GM18909 (cell line): ENCODE data around the gene RELL1.

Experiments
- ATAC-seq: cut with Tn5 transposase; IDR thresholded peaks from one replicate; pipeline ENCODE4 v1.9.1; 2021; ENCODE audit warnings: mild to moderate bottlenecking; ENCODE audit not compliant: unreplicated experiment, poor library complexity

Gene RELL1

DNA sequence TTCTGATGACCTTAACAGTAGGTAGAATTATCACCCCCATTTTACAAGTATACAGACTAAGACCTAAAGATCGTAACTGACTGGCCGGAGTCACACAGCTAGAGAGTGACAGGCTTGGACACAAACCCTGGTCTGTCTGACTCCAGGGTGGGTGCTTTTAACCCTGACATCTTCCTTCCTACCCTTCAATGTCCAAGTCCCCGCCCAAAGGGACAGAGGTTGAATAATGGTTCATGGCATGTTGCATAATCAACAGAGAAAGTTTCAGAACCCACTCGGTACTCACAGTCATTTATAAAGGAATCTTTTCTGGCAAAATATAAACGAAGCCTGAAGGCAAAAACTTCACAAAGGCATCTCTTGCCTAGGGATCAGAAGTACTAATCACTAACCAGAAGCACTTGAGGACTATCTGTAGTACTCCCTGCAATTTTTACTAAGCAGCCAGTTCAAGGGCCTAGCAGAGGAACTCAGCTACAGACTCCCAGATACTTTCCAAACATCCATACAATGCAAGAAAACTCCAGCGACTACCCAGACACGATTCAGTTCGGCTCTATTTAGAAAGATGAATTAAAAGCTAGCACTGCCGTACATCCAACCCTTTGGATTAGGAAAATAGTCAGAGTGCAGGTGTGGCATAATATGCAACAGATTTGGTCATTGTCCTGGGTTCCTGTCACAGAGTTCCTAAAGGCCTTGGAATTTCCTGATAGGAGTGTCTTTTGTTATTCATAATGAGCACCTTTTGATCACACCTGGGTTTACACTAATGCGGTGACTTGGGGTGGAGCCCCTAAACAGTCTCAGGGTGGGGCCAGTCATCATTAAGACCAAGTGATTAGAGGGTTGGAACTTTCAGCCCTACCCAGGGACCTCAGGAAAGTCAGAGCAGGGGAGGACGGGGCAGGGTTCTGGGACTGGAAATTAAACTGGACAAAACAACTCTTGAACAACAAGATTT is 44.0 kb downstream of the RELL1 start:
- no peak for ATAC-seq

DNA sequence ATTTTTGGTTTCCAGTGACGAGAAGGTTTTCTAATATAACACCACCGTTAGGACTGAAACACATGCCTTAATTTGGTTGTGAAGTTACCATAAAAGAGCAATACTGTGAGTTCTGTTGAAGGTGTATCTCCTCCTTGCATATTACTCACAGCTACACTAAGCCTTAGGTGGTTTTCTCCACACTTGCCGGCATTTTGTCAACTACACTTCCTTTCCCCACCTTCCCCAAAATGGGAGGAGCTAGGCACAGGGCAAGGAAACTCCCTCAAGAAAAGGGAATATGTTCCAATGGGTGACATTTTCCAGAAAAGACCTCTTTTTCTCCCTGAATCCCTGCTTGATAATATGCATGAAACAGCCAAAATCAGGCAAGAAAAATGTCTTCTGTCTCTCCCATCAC is 44.8 kb downstream of the RELL1 start:
- ATAC-seq, result no peak

DNA sequence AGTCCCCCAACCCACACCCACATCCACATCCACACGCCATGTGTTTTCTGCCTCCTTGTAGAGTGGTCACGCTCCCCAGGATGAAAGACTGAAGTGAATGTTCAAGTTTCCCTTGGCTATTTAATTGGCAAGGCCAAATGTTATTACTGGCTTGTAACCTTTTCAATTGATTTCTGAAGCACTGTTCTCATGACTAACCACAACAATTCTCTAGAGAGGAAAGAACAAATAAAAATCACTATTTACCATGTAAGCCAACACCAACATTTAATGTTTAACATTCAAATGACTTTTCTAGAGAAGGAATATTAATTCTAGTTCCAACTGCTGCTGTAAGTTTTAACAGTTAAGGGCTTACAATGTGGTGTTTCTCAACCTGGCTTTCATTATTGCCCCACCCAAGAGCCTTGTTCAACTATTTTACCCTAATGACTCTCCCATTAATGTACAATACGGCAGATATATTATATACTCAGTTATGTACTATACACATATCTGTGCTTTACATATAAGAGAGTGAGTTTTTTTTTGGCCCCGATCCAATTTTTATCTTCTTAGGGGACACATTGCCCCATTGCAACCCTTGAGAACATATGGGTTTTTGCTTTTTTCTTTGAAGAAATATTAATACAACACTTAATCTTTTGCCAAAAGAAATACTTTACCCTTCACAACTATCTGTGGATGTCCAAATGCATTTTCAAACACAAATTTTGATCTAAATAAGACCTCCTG is 46.5 kb downstream of the RELL1 start:
- no peak for ATAC-seq

DNA sequence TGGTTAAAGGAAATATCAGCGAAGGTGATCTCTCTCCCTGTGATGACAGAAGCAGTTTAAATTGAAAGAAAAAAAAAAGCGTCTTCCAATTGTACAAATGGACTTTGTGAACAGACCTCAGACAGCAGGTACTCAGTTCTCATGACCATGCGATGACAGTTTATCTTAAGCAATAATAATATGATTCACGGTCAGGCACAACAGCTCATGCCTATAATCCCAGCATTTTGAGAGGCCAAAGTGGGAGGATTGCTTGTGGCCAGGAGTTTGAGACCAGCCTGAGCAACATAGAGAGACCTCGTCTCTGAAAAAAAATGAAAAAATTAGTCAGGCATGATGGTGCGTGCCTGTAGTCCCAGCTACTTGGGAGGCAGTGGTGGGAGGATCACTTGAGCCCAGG is 51.0 kb downstream of the RELL1 start:
- no peak for ATAC-seq

DNA sequence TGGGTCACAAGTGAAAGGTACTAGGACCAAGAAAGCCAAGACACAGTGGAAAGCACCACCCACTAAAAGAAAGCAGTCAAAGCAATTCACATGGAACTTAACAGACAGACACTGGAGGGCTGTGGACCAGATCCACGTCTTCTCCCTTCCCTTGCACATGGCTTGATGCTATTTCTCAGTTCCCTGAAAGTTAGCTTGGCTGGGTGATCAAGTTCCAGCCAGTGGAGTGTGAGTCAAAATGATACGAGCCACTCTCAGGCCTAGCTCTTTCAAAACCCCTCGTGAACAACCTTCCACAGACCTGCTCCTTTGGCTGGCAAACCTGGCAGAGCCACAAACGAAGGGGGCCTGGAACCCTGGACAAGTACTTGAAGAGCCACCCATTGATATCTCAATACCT is 52.0 kb downstream of the RELL1 start:
- ATAC-seq, result no peak

DNA sequence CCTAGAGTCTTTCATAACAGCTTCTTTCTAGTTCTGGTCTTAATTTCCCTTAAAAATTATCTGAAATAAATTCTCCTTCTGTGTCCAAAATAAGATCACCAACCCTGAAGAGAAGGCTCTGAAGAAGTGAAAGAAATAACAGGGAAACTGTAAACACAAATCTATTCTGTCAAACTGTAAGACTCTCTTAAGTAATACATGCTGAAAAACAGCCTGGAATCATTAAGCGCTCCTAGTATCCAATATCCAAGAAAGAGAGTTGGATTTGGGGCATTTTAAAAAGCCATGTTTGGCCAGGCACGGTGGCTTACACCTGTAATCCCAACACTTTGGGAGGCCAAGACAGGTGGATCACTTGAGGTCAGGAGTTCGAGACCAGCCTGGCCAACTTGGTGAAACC is 53.3 kb downstream of the RELL1 start:
- ATAC-seq, result no peak

DNA sequence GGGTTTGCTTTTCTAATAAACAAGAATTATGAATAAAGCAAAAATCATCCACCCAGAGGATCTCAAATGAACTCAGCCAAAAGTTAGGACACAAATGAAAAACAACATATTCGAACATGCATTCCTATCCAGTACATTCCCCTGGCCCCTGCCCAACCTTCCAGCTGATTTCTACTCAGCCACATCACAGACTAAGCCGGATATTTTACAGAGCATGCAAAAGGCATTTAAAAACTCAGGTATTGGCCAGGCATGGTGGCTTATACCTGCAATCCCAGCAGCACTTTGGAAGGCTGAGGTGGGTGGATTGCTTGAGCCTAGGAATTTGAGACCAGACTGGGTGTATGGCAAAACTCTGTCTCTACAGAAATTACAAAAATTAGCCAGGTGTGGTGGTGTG is 54.6 kb downstream of the RELL1 start:
- no peak for ATAC-seq

DNA sequence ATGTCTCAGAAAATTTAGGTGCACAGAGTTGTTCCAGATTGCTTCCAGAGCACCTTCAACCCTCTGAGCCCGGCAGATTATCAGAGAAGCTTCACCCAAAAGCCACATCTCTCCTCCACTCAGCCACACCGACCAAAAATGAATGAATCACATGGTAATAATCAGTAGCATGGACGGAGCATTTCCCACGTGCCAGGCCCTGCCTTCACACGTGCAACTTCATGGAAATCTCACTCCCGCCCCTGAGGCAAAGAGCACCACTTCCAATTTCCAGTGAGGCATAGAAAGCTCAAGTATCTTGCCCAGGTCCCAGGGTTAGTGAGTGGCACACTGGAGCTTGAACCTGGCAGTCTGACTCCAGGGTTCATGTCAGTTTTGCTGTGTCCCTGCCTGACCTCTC is 56.5 kb downstream of the RELL1 start:
- ATAC-seq, result no peak

DNA sequence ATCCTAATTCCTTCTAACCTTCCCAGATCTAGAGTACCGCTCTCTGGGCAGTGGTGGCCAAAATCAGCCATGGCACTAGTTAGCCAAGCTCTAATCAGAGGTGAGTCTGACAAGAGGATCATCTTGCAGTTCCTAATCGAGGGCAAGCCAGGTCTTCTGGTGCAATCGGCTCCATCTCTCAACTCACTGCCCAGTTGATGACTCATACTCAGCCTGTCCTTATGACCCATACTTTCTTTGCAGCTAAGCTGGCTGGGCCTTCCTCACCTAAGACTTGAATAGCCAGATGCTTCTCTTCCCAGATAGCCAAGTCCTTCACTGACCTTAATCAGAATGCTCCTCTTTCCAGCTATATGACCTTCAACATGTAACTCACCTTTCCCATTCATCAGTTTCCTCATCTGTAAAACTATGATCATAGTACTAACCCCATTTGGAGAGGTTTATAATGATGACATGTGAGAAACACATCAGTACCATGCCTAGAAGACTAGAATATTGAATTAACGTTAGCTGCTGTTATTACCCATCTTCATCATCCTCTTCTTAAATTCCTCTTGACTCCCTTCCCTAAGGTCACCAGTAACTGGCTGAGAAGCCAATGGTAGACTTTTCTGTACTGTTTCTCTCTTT is 57.1 kb downstream of the RELL1 start:
- ATAC-seq, result no peak

DNA sequence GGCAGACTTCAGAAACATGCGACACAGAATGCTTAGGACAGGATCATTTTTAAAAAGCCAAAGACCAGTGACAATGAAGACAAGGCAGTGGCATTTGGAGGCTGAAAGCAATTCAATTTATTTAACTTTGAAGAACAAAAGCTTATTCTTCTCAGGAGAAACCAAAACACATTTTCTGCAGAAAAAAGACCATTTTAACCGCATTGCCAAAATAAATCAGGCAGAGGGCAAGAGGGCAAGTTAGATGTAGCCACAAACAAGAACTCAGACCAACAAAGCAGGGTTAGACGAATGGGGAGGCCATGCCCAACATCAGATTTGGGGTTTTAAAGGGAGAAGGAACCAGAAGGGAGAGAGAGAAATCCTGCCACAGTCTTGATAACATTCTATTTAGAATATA is 58.9 kb downstream of the RELL1 start:
- no peak for ATAC-seq

DNA sequence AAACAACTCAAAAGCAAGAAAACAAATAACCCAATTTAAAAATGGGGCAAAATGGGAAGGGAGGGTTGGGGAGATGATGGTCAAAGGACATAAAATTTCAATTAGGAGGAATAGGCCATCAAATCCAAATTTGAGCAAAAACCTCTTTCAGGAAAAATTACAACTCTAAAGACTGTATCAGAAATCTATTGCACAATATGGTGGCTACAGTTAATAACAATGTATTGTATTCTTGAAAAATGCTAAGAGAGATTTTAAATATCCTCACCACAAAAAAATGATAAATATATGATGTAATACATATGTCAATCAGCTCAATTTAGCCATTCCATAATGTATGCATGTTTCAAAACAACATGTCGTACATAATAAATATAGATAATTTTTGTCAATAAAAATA is 60.7 kb downstream of the RELL1 start:
- no peak for ATAC-seq

DNA sequence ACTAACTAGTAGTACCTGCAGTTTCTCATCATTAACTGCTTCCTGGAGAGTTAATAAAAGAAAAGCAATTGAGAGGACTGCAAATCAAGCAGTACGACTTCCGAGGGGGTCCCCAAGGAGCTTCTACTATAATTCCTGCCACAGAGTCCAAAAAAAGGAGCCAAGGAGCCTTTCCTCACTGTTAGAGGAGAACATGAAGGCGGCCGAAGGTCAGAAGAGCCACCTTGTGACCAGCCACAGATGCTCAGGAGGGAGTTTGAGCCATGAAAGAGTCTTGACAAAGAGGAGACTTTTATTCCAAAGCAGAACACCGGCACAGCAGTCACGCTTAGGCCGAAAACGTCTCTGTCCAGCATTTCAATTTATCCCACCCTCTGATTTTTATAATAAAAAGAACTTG is 62.2 kb downstream of the RELL1 start:
- no peak for ATAC-seq

DNA sequence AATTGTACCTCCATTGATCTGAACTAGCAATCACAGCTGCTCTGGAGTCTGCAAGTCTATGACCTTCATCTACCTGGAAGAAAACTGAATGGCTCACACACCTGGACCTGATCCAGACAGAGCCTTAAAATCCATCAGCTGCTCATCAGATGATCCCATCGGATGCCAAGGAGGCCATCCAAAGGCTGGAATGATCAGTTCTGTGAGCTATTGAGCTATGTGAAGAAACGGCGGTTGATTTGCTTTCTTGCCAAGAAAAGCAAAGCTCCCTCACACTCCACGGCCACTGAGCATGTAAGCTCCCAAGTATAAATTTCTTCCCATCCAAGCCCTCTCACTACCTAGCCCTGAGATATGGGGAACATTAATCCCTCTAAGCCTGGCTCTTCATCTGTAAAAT is 63.1 kb downstream of the RELL1 start:
- no peak for ATAC-seq

DNA sequence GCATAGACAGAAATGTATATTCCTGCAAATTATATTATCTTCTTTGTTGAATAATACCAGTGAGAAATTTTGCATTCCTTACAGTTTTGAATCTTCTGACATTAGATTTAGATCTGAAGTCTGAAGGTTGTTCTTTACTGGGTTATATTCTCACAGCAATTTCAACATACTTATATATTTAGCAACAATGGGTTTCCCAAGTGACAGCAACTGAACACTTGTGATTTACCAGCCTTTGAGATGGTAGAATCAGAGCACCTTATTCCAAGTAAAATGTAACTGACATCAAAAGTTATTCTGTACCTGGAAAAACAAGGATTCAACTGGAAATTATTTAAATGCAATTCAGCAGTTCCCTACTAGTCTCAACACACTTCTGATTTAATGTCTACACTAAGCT is 66.0 kb downstream of the RELL1 start:
- no peak for ATAC-seq

DNA sequence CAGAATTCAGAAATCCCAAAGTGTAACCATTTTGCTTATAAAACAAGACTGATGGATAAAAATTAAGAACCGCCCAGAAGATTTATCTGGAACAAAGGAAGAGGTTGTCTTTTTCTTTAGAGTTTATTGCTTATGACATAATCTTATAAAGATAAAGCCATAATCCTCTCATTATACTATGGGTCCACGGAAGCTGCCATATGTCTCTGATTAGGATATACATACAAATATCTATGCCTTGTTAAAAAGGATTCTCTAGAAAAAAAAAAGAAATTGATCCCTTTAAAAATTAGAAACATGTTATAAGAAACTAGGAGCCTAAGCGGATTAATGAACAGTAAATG is 70.5 kb downstream of the RELL1 start:
- no peak for ATAC-seq

DNA sequence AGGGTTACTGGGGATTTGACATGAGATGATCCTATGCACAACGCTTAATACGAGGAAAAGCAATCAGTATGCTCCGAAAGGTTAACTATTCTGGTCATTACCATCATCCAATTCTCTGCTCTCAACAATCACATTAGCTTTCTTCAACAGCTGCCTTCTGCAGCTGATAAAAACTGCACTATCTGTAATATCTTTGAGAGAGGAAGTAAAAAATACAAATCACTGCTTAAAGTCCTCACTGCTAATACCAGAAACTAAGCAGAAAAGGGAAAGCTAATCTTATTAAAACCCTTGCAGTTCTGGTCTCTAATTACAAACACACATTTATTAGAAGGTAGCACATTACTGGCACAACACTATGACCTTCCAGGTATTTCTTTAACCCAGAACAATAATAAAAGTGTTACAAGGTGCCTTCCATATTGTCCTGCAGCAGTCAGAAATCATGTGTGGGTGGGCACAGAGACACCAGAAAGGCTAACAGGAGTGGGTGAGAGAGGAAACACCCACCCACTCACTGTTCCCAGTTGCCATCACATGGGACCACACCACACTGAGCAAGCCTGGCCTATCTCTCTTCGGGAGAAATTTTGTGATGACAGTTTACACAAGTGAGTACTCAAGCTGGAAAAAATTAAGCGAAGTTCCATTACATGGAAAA is 71.0 kb downstream of the RELL1 start:
- ATAC-seq, result no peak

DNA sequence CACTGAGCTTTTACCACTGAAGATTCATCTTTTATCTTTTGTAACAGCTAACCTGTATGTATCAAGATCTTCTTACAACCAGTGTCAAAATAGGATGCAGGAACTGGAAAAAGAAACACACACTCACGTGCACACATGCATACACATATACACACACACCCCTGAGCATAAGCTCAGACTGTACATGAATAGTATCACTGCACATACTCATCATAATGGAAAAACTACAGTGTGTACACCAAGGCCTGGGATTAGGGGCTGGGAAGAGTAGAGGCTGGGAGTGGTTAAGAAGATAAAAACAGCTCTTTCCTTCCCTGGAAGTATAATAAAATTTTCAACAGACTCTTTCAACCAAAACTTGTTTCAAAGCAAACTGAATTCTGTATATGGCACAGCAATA is 73.4 kb downstream of the RELL1 start:
- ATAC-seq, result no peak

DNA sequence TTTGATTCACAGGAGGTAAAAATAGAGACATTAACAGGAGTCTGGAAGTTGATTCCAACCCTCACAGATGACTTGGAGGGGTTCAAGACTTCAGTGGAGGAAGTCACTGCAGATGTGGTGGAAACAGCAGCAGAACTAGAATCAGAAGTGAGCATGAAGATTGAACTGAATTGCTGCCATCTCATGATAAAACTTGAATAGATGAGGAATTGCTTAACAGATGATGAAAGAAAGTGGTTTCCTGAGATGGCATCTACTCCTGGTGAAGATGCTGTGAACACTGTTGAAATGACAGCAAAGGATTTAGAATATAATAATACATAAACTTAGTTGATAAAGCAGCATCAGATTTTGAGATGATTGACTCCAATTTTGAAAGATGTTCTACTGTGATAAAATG is 76.5 kb downstream of the RELL1 start:
- ATAC-seq, result no peak

DNA sequence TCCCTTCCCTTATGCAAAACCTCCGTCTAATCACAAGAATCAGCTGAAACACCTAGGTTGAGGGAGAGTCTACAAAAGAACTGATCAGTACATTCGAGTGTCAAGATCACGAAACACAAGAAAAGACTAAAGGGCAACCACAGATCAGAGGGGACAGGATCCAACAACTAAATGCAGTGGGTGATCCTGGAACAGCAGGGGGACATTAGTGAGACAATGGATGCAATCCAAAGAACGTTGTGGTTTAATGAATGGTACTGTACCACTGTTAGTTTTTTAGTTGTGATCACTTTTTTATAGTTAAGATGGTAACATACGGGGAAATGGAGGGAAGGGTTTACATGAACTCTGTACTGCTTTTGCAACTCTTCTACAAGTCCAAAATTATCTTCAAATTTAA is 79.2 kb downstream of the RELL1 start:
- ATAC-seq, result no peak

DNA sequence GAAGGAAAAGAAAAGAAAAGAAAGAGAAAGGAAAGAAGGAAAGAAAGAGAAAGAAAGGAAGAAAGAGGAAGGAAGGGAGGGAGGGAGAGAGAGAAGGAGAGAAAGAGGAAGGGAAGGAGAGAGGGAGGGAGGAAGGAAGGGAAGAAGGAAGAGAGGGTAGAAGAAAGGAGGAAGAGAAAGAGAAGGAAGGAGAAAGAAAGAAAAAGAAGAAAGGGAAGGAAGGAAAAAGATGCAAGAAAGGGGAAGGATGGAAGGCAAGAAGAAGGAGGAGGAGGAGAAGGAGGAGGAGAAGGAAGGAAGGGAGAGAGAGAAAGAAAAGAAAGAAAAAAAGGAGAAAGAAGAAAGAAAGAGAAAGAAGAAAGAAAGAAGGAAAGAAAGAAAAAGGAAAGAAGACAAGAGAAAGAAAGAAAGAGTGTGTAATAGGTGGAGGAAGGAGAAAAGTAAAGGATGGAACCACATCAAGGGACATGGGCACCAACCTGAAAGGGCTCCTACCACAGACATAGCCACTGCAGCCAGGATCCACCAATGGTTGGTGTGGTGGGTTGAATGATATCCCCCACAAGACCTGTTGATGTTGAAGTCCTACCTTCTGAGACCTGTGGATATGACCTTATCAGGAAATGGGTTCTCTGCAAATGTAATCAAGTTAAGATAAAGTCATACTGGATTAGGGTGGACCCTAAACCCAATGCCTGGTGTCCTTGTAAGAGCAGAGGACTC is 80.2 kb downstream of the RELL1 start:
- no peak for ATAC-seq
